Femur (tissue), 1 donor: ENCODE results near the gene TCTN1.
"Not testable (repeated sequence)": the region's sequence is repeated elsewhere in the genome, so short reads cannot be mapped to it uniquely, and the experiment has no call there.

Experiments used
- DNase-seq: peaks from one replicate; pipeline ENCODE4 v3.0.0-alpha.2; 2017

Gene TCTN1

GRCh38 chr12:110613771-110614684 is at the start of gene TCTN1:
Gene TCTN1 (plus strand): TSS chr12:110614129. CDS start chr12:110614183, 54 bp downstream.
- peak; percentile 97 for DNase-seq

- no peak for DNase-seq
Measured at GRCh38 chr12:110564471-110564991, 49.4 kb upstream of the TCTN1 start.

GRCh38 chr12:110565894-110566871 is 47.7 kb upstream of the TCTN1 start:
- no peak for DNase-seq

DNA sequence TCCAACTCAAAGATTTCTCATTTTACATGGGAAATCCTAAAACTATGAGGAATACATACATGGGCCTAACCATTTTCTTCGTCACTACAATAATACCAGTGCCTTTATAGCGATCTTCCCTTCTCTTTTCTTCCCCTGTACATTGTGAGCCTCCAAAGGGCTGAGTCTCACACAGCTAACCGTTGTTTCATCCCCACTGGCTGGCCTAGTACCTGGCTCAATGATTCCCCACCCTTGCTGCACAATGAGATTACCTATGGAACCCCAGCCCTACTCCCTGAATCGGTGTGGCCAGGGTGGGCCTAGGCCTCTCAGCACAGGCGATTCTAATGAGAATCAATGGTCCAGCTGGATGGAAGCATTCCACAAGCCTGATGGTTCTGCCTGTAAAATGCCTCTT is 46.9 kb upstream of the TCTN1 start:
- DNase-seq, result no peak

DNA sequence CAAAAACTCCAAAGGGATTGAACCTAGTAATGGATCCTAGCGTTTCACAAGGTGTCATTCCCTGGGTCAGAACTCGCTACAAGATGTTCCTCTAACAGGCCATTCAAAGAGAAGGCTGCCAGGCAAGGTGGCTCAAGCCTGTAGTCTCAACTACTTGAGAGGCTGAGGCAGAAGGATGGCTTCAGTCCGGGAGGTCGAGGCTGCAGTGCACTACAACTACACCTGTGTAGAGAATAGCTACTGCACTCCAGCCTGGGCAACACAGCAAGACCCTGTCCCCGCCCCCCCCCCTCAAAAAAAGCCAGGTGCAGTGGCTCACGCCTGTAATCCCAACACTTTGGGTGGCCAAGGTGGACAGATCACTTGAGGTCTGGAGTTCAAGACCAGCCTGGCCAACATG is 45.2 kb upstream of the TCTN1 start:
- DNase-seq, result no peak

GRCh38 chr12:110569838-110570237 is 44.1 kb upstream of the TCTN1 start:
- DNase-seq, result not testable (repeated sequence)

GRCh38 chr12:110570798-110571197 is 43.1 kb upstream of the TCTN1 start:
- DNase-seq, result not testable (repeated sequence)

GRCh38 chr12:110574044-110574443 is 39.9 kb upstream of the TCTN1 start:
- no peak for DNase-seq

DNA sequence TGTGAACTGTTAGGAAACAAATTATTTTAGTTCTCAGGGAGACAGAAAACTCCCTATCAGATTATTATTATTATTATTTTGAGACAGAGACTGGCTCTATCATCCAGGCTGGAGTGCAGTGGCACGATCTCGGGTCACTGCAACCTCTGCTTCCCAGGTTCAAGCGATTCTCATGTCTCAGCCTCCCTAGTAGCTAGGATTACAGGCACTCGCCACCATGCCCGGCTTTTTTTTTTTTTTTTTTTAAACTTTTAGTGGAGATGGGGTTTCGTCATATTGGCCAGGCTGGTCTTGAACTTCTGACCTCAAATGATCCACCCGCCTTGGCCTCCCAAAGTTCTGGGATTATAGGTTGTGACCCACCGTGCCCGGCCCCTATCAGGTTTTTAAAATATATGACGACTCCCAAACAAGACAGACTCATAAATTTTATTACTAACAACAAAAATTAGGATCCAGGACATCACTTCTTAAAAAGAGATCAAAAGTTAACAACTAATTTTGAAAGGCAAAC is 39.2 kb upstream of the TCTN1 start:
- DNase-seq, result not testable (repeated sequence)

- no peak for DNase-seq
Measured at GRCh38 chr12:110575326-110575725, 38.6 kb upstream of the TCTN1 start.

- no peak for DNase-seq
Measured at GRCh38 chr12:110576504-110576903, 37.4 kb upstream of the TCTN1 start.

DNA sequence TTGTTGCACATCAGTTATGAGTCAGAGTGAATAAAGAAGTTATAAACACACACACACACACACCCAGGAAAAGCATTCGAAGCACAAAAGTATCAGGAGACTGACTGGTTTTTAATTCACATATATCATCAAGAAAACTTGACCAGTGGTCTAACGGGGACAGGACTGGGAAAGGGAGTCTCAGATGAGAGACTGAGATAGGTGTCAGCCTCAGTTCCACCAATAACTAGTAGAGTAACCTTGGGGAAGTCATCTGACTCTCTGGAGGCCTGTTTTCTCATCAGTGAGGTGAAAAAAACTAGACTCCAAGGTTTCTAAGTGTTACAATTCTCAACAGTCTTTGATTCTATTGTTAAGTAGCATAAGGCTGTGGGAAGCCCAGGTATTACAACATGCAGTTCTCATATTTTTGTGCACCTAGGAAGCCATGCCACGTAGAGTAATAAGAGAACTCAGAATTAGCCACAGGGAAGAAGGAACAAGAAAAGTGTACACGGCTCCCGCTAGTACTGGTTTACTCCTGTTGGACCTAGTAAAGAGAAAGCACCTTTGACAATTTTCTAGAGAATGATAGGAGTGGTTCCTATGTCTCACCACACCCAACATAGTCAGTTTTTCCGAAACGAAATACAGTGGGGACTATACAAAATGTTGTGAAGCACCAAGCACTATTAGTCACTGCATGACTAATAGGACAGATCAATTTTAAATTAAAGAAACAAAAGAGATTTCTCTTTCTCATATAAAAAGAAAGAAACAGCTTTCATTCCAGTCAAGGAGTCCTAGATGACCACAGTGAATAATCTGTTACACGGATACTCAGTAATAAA is 35.9 kb upstream of the TCTN1 start:
- no peak for DNase-seq

DNA sequence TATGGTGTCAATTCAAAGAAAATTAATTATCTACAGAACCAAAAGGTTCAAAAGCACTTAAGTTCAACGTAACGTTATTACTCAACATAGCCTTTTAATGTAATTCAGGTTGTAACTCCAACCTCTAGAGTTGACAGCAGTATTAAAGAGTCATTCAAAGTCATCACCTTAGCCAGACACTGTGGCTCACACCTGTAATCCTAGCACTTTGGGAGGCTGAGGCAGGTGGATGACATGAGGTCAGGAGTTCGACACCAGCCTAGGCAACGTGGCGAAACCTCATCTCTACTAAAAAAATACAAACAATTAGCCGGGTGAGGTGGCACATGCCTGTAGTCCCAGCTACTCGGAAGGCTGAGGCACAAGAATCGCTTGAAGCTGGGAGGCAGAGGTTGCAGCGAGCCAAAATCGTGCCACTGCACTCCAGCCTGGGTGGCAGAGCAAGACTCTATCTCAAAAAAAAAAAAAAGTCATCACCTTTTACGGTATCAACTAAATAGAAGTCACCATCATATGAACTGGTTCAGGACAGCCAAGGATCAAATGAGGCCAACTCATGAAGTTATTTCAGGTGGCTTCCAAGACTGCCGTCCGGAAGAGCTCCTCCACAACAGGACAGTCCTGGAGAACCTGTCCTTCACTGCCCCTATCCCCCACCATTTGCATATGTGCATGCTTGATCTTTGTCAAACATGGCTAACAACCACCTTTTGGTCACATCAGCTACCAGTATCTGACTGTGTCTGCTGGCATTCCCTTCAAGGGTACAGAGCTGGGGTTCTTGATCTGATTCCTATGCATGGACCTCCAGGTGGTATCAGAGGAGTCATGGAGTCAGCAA is 35.0 kb upstream of the TCTN1 start:
- no peak for DNase-seq

GRCh38 chr12:110579535-110580253 is 34.2 kb upstream of the TCTN1 start:
- DNase-seq, result no peak

GRCh38 chr12:110581931-110582275 is 32.0 kb upstream of the TCTN1 start:
- DNase-seq, result no peak

- peak; percentile 70 for DNase-seq
Measured at GRCh38 chr12:110582276-110583136, 31.4 kb upstream of the TCTN1 start.

DNA sequence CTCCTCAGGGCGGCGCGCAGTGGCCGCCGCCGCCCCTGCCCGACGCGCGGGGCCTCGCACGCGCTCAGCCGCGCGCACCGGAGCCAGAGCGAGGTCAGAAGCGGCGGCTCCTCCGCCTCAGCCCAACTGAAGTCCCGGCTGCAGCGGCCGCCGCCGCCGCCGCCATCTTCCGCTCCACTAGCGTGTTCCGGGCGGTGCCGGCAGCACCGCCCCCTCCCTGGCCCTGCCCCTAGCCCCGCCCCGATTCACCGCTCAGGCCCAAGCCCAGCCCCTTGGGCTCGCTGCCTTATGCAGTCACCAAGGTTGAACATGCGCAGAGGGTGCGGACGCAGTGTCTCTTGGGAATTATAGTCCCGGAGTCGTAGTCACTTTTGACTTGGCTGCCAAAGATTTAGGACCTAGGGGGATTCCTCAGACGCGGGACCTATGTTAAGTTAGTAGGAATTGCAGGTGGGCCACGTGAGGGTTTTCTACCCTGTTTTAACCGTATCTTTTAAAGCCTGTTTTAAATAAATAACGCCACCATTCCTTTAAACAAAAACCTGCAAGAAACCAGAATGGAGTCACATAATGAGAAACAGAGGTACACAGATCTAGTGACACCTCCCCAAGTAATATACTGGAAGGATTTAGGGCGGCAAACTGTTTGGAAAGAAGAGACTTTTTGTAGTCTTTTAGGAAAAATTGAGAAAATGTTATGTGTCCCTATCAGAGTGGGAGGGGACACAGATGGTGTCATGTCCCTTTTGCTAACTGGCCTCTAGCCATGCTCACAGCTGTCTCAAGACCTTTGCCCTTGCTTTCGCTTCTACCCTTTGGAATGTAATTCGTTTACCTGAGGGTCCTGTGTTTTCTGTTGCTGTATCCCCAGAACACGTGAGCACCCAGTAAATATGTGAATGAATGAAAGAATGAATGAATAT is 30.5 kb upstream of the TCTN1 start, which contains the start of gene PPTC7:
PPTC7 (minus strand) TSS at position 182 of the 923 bp plus-strand sequence. CDS start 287 bp downstream, outside the sequence.
- peak; percentile 98 for DNase-seq

DNA sequence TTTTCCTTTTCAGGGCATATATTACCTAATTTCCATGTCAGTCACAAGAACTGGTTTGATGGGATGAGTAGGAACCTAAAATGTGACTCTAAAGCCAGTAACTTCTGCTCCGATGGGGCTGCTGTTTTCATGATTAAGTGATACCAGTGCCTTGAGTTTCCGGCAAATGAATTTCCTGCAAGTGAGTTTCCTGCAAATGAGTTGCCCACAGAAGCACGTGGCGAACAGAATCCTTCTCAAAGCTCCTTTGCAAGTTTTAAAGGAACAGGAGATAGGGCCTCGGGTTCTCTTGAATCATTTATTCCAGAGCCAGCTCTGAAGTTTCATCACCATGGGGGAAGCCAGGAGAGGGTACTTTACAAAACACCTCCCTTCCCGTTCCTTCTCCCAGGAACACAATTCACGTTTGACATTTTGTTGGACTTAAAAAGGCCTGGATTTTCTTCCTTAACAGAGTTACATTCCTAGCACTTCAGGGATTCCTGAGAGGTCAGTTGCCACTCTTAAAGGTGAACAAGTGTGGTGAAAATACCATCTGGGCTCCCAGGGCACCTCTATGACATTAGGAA is 28.6 kb upstream of the TCTN1 start:
- DNase-seq, result peak; percentile 32
